H1 (cell line): ENCODE data around the gene PNPLA8. TPM values are rescaled to one million over a fixed set of nuclear protein-coding genes. Genes with fewer than 3 reads are reported as not detected.

Source experiments
- ASH2L ChIP-seq: fragments of 200-600, 300-600 bp; sonication (generic); IDR thresholded peaks from one replicate; pipeline ENCODE4 v1.7.1; 2017; ENCODE audit warnings: low read length
- CHD1 ChIP-seq: IDR thresholded peaks from 2 replicates; pipeline ENCODE4 v1.6.1; 2012; ENCODE audit warnings: low read depth, low read length, improper control_type of control experiment
- CHD7 ChIP-seq: fragments of 300-600 bp; sonication (generic); IDR thresholded peaks from 2 replicates; pipeline ENCODE4 v1.7.1; 2012; ENCODE audit warnings: low read length, moderate library complexity, mild to moderate bottlenecking, inconsistent platforms; ENCODE audit not compliant: insufficient replicate concordance
- E2F6 ChIP-seq: IDR thresholded peaks from 2 replicates; pipeline ENCODE4 v1.6.1; 2012; ENCODE audit warnings: inconsistent platforms
- EGR1 ChIP-seq: IDR thresholded peaks from 2 replicates; pipeline ENCODE4 v1.6.1; 2011; ENCODE audit warnings: low read depth, low read length, borderline replicate concordance
- HDAC2 ChIP-seq, 2 experiments: fragments of 300-600 bp in 1 of 2; sonication (generic) in 1 of 2; IDR thresholded peaks; 2 replicates each; pipeline ENCODE4 v1.6.1; 2011 to 2012; ENCODE audit warnings: low read depth in 2 of 2, low read length in 2 of 2, mild to moderate bottlenecking in 2 of 2, moderate library complexity in 2 of 2, borderline replicate concordance in 1 of 2, inconsistent platforms in 1 of 2
- NANOG ChIP-seq: IDR thresholded peaks from 2 replicates; pipeline ENCODE4 v1.6.1; 2011; ENCODE audit warnings: low read length, low read depth, mild to moderate bottlenecking, inconsistent platforms; ENCODE audit not compliant: insufficient read depth, poor library complexity, severe bottlenecking
- SAP30 ChIP-seq: fragments of 300-600 bp; sonication (generic); IDR thresholded peaks from 2 replicates; pipeline ENCODE4 v1.7.1; 2012; ENCODE audit warnings: low read length, moderate library complexity, mild to moderate bottlenecking, inconsistent platforms; ENCODE audit not compliant: insufficient read depth, insufficient replicate concordance
- SP1 ChIP-seq: IDR thresholded peaks from 2 replicates; pipeline ENCODE4 v1.6.1; 2011; ENCODE audit warnings: low read depth, low read length
- TAF7 ChIP-seq: optimal IDR thresholded peaks from 2 replicates; pipeline ENCODE3; 2011; ENCODE audit warnings: low read depth, mild to moderate bottlenecking, inconsistent platforms, low read length, moderate library complexity, borderline replicate concordance
- TEAD4 ChIP-seq: IDR thresholded peaks from 2 replicates; pipeline ENCODE4 v1.6.1; 2012; ENCODE audit warnings: low read depth, low read length, inconsistent platforms, mixed read lengths
- polyA plus RNA-seq, 7 experiments: library from polyadenylated mRNA; depleted of rRNA in 3 of 7; stranded (reverse) in 5 of 7; unstranded in 2 of 7; fragments of >200 nt in 5 of 7; fragments of 200-250 nt in 2 of 7; gene quantifications; 1 replicate in 5 of 7; 2 replicates in 1 of 7; 4 replicates in 1 of 7; pipeline versions ENCODE4 v1.2.1 to v1.2.3, GENCODE V29; 2011 to 2013; ENCODE audit warnings: missing spikeins in 2 of 7, mixed read lengths in 2 of 7
- total RNA-seq: library from RNA; stranded (reverse); fragmentation: NEBNext Ultra II Directional; extraction: Animal tissue kit (Norgen Biotek cat#: 25700); gene quantifications from 2 replicates; pipeline ENCODE4 v1.2.1, GENCODE V29; 2021

Gene PNPLA8
- total and polyA plus RNA-seq, 2 of the 8 experiments (the other 6 are each of a cell fraction or from before 2014, with no cell fraction given) = 3.8 to 11.2 TPM

DNA sequence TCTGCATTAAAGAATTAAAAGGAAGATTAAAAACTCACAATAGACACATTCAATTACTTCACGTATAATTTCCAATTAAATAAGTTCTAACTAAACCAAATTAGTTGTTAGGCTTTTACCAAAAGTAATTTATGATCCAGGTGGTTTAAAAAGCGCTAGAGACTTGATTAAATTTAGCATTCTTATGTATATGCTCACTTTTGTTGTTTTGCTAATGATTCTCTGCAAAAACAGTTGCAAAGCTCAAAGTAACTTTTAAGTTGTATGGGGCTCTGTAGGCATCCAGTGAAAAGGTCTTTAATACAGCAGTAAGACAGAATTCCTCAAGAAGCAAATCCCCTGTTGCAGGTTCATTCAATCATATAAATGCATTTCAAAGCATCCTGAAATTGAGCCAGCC is 15.5 kb upstream of the PNPLA8 start (continued):
- TF ChIP-seq CHD7 = peak; percentile 98
- no peak for TF ChIP-seq SAP30
- peak in 1 of 2 experiments; percentile 75; a peak in 1 of 4 replicates for TF ChIP-seq HDAC2 (IDR thresholded peaks at IDR 0.05; ENCODE audit: borderline replicate concordance in 1 of 2, low read depth in 2 of 2, low read length in 2 of 2)
- TF ChIP-seq CHD1 = no peak
- TF ChIP-seq EGR1 = no peak
- no peak for TF ChIP-seq ASH2L
- no peak for TF ChIP-seq TAF7
- no peak for TF ChIP-seq E2F6
- peak; percentile 60 for TF ChIP-seq NANOG
- TF ChIP-seq TEAD4 = no peak
- TF ChIP-seq SP1 = 0 out of 2 replicates have a peak, but pooled peaks have one; percentile 31
